ENCODE data around the gene TIAM2.
A peak's percentile ranks its signal among the peaks of the same experiment; 100 is the strongest.

The TIAM2 gene

DNA sequence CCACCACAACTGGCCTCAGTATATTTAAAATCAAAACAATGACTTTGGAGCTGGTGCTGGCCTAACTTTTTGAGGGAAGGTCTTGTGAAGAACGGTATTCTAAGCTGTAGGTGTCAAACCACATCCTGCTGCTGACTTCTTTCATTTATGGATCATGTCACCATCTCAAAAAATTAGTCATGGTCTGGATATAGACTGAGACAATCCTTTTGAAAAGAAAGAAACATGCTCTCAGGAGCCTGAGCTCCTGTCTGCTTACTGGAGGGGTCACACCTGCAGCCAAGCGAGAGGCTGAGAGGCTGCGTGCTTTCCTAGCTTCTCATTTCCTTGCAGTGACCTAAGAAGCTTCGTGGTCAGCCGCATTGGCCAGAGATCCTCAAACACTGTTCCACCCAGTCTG is 55.2 kb downstream of the TIAM2 start:
- TF ChIP-seq POLR2A (IDR thresholded peaks at IDR 0.05; ENCODE audit: low read depth, low read length) (no peak), POLR2AphosphoS5 (IDR thresholded peaks at IDR 0.05; ENCODE audit: low read depth, low read length) (no peak), TAF1 (IDR thresholded peaks at IDR 0.05; ENCODE audit: borderline replicate concordance, low read depth, low read length) (no peak)
- FAIRE-seq (peak; percentile 58), DNase-seq (ENCODE audit: insufficient read length) (no peak)

DNA sequence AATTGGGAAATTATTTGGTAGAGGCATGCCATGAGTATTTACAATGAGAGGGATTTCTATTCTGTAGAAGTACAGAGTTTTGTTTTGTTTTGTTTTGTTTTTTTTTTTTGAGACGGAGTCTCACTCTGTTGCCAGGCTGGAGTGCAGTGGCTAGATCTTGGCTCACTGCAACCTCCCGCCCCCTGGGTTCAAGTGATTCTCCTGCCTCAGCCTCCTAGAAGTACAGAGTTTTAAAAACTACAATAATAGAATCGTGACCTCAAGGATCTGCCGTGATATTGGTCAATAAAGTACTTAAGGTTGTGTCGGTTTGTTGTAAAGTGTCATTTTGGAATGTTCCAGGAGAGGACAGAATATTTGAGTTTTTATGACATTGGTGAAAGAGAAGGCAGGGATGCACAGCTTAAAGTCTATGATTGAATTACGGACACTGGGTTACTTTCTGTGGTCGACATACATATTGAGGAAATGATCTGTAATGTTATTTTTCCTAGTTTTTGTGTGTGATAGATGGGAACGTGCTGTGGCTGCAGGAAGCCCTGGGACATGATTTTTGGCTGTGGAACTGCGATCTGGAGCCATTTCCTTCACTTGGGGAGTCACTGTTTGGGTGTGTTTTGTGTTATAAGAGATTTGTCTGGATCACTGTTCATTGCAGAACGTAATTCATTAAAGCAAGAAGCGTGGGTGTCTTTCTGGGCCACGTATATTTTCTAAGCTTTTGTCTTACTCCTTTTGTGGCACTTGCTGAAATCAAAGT is 59.6 kb downstream of the TIAM2 start:
- TF ChIP-seq TAF1 (IDR thresholded peaks at IDR 0.05; ENCODE audit: borderline replicate concordance, low read depth, low read length): no peak
- TF ChIP-seq POLR2A (IDR thresholded peaks at IDR 0.05; ENCODE audit: low read depth, low read length): no peak
- TF ChIP-seq POLR2AphosphoS5 (IDR thresholded peaks at IDR 0.05; ENCODE audit: low read depth, low read length): no peak
- FAIRE-seq: no peak
- DNase-seq (ENCODE audit: insufficient read length): no peak

DNA sequence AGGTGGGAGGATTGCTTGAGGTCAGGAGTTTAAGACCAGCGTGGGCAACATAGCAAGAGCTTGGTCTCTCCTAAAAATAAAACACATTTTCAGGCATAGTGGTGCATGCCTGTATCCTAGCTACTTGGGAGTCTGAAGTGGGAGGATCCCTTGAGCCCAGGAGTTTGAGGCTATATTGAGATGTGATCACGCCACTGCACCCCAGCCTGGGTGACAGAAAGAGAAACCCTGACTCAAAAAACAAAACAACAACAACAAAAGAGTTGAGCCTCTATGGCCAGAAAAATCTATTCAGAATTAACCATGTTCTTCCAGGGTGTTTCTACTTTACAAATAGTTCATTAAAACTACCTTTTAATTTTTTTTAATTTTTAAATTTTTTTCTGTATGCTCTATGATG is 60.6 kb downstream of the TIAM2 start:
- no peak for DNase-seq (ENCODE audit: insufficient read length)
- TF ChIP-seq TAF1 (IDR thresholded peaks at IDR 0.05; ENCODE audit: borderline replicate concordance, low read depth, low read length) (no peak), POLR2A (IDR thresholded peaks at IDR 0.05; ENCODE audit: low read depth, low read length) (no peak), POLR2AphosphoS5 (IDR thresholded peaks at IDR 0.05; ENCODE audit: low read depth, low read length) (no peak)
- no peak for FAIRE-seq

DNA sequence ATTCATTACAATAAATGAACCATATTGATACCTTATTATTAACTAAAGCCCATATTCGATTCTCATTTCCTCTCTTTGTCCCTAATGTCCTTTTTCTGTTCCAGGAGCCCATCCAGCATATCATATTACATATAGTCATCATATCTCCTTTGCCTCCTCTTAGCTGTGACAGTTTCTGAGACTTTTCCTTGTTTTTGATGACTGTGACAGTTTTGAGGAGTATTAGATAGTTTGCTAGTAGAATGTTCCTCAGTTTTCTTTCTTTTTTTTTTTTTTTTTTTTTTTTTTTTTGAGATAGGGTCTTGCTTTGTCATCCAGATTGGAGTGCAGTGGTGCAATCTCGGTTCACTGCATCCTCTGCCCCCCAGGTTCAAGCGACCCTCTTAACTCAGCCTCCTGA is 61.6 kb downstream of the TIAM2 start:
- no peak for TF ChIP-seq POLR2AphosphoS5 (IDR thresholded peaks at IDR 0.05; ENCODE audit: low read depth, low read length)
- TF ChIP-seq TAF1 (IDR thresholded peaks at IDR 0.05; ENCODE audit: borderline replicate concordance, low read depth, low read length): no peak
- no peak for TF ChIP-seq POLR2A (IDR thresholded peaks at IDR 0.05; ENCODE audit: low read depth, low read length)
- FAIRE-seq (no peak), DNase-seq (ENCODE audit: insufficient read length) (no peak)

- FAIRE-seq (no peak), DNase-seq (ENCODE audit: insufficient read length) (no peak)
Observed at GRCh38 chr6:155061381-155061780, 66.3 kb downstream of the TIAM2 start.

GRCh38 chr6:155062866-155063341 is 67.8 kb downstream of the TIAM2 start:
- TF ChIP-seq TAF1 (IDR thresholded peaks at IDR 0.05; ENCODE audit: borderline replicate concordance, low read depth, low read length) (no peak), POLR2AphosphoS5 (IDR thresholded peaks at IDR 0.05; ENCODE audit: low read depth, low read length) (no peak), POLR2A (IDR thresholded peaks at IDR 0.05; ENCODE audit: low read depth, low read length) (no peak)
- DNase-seq (ENCODE audit: insufficient read length) (no peak), FAIRE-seq (no peak)

More at GRCh38 chr6:155061381-155061780, 66.3 kb downstream of the TIAM2 start:
- TF ChIP-seq POLR2A (IDR thresholded peaks at IDR 0.05; ENCODE audit: low read depth, low read length): no peak
- TF ChIP-seq POLR2AphosphoS5 (IDR thresholded peaks at IDR 0.05; ENCODE audit: low read depth, low read length): no peak
- no peak for TF ChIP-seq TAF1 (IDR thresholded peaks at IDR 0.05; ENCODE audit: borderline replicate concordance, low read depth, low read length)

GRCh38 chr6:155064303-155064702 is 69.2 kb downstream of the TIAM2 start:
- DNase-seq (ENCODE audit: insufficient read length) (no peak), FAIRE-seq (no peak)
- TF ChIP-seq POLR2A (IDR thresholded peaks at IDR 0.05; ENCODE audit: low read depth, low read length): no peak
- no peak for TF ChIP-seq TAF1 (IDR thresholded peaks at IDR 0.05; ENCODE audit: borderline replicate concordance, low read depth, low read length)
- no peak for TF ChIP-seq POLR2AphosphoS5 (IDR thresholded peaks at IDR 0.05; ENCODE audit: low read depth, low read length)

- FAIRE-seq (no peak), DNase-seq (ENCODE audit: insufficient read length) (no peak)
- TF ChIP-seq POLR2A (IDR thresholded peaks at IDR 0.05; ENCODE audit: low read depth, low read length) (no peak), TAF1 (IDR thresholded peaks at IDR 0.05; ENCODE audit: borderline replicate concordance, low read depth, low read length) (no peak), POLR2AphosphoS5 (IDR thresholded peaks at IDR 0.05; ENCODE audit: low read depth, low read length) (no peak)
Observed at GRCh38 chr6:155066361-155066760, 71.2 kb downstream of the TIAM2 start.

DNA sequence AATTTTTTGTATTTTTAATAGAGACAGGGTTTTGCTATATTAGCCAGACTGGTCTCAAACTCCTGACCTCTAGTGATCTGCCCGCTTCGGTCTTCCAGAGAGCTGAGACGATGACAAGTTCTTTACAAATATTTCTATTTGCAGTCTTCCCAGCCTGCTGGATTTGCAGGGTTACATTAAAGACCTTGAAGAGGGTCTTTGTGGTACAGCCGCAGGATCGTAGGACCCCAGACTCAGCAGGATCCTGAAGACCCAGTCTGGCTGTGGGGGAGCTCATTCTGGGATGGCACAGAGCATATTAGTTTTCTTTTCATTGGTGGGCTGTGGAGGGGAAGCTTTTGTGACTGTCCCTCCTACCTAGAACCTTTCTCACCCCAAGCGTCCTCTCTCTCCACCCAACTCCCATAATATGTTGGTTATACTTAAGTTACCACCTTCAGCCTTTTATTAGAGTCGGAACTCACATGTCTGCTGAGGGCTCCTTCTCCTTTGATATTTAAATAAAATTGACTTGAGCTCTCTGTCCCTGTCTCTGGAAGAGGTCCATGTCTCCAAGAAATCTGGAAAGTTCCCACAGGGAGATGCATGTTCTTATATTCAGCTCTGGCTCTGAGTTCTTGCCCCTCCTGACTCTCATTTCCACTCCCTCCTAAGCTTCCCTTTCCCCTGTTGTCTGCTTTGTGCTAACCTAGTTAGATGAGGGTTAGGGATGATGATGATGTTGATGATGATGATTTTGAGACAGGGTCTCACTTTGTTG is 72.0 kb downstream of the TIAM2 start:
- no peak for FAIRE-seq
- no peak for DNase-seq (ENCODE audit: insufficient read length)
- TF ChIP-seq TAF1 (IDR thresholded peaks at IDR 0.05; ENCODE audit: borderline replicate concordance, low read depth, low read length) (no peak), POLR2AphosphoS5 (IDR thresholded peaks at IDR 0.05; ENCODE audit: low read depth, low read length) (no peak), POLR2A (IDR thresholded peaks at IDR 0.05; ENCODE audit: low read depth, low read length) (no peak)

GRCh38 chr6:155067956-155068615 is 73.0 kb downstream of the TIAM2 start:
- TF ChIP-seq POLR2A (IDR thresholded peaks at IDR 0.05; ENCODE audit: low read depth, low read length) (no peak), TAF1 (IDR thresholded peaks at IDR 0.05; ENCODE audit: borderline replicate concordance, low read depth, low read length) (no peak), POLR2AphosphoS5 (IDR thresholded peaks at IDR 0.05; ENCODE audit: low read depth, low read length) (no peak)
- FAIRE-seq (no peak), DNase-seq (ENCODE audit: insufficient read length) (no peak)

DNA sequence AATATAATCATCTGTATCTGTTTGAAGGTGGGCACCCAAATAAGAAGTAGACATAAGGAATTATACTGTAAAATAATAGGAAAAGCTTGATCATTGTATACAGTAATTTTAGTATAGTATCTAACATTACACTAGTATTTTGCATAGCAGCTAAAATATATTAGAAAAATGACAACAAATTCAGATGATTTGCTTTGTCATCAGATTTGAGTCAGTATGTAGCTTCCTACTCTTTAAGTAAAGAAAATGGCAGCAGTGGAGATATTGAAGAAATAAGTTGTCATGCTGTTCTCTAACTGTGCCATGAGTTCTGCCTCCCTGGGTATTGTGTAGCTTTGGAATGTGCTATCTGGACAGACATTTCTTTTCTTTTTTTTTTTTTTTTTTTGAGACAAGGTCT is 74.4 kb downstream of the TIAM2 start:
- no peak for FAIRE-seq
- TF ChIP-seq POLR2A (IDR thresholded peaks at IDR 0.05; ENCODE audit: low read depth, low read length): no peak
- no peak for TF ChIP-seq POLR2AphosphoS5 (IDR thresholded peaks at IDR 0.05; ENCODE audit: low read depth, low read length)
- TF ChIP-seq TAF1 (IDR thresholded peaks at IDR 0.05; ENCODE audit: borderline replicate concordance, low read depth, low read length): no peak
- no peak for DNase-seq (ENCODE audit: insufficient read length)

All from GM12892 (cell line).